Colon (tissue), 2 donors: ENCODE measurements around the gene PYGM.

Experiments used
- FAIRE-seq: peaks from 2 replicates; lab custom pipeline; 2012; peaks lifted over from hg19 to GRCh38; lab: Jason Lieb, UNC
- donor health status: control.
- donor health status: control.

Gene PYGM

DNA sequence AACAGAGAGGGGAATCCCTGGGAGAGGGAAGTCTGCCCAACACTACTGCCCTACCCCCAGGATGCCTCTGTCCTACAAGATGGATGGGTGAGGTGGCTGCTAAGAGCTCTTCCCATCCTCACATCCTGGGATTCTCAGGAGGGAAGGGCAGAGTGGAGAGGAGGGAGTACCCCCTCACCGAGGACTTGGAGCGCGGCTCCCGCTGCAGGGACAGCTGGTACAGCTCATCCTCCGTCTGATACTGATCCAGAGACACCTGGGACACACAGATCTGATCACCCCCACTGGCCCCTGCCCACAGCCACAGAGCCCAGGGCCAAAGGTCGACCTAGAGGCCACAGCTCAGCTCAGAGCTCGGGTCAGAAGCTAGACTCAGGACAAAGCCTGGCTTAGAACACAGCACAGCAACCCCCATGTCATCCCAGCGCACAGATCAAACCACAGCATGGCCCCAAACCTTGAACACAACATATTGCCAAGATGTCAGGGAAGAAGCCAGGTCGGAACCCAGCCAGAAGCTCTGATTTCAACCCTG, 24.0 kb downstream of the PYGM start:
- no peak for FAIRE-seq

DNA sequence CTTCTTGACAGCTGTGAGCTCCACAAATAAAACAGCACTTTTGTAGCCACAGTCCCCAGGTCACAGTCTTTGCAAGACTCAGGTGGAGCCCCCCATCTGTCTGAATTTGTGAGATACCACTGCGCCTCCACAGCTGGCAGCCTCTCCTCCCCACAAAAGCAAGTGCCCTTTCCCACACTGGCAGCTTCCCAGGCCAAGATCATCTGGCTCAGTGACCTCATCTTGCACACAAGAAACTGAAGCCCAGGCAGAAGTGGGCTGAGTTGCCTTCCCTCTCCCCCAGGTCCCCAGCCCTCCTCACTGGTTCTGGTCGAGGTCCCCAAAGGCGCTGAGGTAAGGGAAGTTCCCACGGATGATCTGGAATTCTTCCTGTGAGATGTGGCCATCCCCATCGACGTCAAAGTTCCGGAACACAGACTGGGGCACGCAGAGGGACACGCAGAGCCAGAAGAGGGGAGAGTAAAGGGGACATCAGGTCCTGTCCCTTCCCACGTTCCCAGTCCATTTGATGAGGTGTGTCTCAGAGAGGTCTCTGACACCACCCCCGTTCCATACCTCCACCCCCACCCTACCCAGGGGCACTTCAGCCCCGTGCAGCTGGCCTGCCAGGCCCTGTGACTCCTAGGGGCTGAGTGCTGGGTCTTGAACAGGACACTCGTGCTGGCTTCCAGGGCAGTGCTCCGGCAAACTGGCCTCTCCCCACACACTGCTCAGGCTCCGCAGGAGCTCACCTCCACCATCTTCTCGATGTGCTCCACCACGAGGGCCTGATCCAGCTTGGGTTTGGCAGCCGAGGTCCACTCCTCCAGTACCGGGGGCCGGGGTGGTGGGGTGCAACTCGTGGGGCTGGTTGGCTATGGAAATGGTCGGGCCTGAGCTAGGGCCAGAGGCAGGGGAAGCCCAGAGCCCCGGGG, 24.7 kb downstream of the PYGM start:
- no peak for FAIRE-seq

DNA sequence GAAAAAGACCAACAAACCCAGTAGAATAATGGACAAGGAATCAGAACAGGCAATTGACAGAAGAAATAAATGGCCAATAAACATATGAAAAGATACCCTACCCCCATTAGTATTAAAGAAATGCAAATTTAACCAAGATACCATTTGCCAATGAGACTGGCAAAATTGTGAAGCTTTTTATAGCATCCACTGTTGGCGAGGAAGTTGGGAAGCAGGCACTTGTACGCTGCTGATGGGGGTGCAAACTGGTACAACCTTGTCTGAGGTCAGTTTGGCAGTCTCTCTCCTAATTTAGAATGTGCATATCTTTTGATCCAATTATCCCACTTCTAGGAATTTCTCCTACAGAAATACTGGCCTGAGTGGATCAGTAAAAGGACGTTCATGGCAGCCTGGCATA, 28.2 kb downstream of the PYGM start:
- FAIRE-seq, result no peak

DNA sequence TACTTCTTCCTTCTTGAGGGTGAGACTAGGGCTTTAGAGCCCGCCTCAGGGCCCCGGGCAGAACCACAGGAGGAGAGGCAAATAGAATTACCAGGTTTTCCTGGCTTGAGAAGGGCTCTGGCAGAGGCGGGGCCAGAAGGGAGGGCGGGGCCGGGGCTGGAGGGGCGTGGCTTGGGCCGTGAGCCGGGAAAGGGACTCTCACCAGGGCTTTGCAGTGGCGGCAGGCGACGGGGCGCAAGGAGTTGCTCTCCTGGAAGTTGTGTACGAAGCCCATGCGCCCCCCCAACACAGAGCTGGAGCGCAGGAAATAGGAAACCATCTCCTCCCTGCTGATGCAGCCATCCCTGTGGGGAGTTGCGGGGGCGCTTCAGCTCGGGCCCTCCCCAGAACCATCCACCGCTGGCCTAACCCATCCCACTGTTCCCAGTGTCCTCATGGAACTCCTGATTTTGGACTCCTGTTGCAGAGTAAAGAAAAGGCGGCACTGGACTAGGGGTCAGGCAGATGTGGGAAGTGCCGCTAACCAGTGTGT, 29.9 kb downstream of the PYGM start:
- no peak for FAIRE-seq

DNA sequence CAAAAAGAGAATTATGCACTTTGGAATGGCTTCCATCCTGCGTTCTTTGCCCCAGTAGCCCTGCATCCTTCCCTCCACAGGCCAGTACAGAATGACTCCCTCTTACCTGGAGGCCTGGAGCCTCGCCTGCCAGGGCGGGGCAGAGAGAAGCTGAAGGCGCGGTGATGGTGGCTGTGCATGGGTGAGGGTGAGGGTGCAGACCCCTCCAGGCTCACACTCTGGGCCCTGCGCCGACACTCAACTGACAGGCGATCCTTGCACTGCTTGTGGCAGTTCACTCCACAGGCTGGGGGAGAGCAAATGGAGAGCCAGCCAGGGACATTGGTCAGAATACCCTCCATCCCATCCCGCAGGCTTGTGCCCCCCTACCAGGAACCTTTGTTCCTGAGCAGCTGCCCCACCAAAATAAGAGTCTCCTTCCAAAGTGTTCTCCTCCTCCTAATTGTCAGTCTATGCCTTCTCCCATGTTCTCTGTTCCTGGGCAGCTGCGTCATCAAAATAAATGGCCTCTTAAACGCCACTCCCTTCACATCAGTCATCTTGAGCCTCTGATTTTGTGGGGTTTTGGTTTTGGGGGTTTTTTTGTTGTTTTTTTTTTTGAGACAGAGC, 30.9 kb downstream of the PYGM start:
- no peak for FAIRE-seq

DNA sequence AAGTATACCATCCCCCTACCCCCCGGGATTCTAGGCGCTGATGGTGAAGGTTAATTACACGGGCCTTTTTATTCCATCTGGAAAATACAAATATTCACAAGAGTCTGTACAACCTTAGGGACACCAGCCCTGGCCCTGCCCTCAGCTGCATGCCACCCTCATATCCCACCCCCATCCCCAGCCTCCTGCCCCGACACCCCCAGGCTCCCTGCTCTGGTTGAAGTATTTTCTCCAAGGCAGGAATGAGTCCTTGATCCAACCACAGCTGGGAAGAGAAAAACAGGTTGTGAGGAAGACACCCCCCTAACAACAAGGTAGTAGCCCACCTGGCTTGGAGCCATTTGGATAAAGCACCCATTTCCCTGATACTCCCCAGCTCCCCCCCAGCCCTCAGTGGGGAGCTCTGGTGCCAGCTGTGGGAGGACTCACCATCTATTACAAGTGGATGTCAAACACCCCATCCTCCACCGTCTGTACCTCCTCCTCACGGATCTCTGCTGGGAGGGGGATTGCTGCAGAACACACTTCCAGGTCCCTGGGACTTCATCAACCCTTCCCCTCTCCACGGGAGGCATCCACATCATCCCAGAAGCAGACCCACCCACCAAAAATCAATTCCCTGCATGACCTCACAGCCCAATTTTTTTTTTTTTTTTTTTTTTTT, 32.8 kb downstream of the PYGM start:
- FAIRE-seq, result no peak

DNA sequence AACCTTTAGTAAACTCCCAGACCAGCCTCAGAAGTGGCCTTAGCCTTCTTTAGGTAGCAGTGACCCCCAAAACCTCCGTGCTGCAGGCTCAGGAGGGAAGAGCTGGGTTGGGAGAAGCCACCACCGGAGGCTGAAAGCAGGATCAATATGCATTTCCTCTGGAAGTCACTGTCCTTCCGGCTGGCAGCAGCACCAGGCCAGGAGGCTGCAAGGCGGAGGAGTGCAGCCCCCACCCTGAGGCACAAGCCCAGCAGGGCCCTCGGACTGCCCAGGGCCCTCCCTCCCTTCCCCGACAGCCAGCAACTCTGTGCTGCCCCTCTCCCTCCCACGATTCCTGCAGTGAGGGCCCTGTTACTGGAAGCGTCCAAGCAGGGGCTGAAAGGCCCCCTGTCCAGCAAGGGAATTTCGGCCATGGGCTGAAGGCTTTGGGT, 33.5 kb downstream of the PYGM start:
- no peak for FAIRE-seq

DNA sequence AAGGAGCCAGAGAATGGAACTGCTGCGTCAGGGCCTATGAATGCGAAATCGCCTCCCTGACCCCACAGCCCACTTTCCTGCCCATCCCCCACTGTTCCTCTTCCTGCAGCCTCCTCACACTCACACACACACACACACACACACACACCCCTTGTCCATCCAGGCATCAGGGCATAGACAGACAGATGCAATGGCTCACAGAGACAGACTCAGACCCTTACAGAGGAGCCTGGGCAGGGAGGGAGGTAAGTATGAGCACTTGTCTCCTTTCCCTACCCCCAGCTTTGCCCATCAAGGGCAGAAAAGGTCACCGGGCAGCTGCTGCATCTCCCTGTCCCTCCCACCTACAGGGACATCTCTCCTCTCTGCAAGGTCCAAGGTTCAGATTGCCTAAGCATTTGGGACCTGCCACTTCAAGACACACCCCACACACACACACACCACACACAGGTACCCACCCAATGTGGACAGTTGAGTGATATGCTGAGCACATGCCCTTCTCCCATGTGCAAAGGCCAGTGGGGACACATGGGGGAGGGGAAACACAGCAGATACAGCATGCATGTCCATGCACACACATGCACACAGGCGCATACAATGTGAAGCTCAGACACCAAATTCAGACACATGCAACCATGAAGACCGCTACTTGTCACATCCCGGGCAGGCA, 34.8 kb downstream of the PYGM start:
- no peak for FAIRE-seq

DNA sequence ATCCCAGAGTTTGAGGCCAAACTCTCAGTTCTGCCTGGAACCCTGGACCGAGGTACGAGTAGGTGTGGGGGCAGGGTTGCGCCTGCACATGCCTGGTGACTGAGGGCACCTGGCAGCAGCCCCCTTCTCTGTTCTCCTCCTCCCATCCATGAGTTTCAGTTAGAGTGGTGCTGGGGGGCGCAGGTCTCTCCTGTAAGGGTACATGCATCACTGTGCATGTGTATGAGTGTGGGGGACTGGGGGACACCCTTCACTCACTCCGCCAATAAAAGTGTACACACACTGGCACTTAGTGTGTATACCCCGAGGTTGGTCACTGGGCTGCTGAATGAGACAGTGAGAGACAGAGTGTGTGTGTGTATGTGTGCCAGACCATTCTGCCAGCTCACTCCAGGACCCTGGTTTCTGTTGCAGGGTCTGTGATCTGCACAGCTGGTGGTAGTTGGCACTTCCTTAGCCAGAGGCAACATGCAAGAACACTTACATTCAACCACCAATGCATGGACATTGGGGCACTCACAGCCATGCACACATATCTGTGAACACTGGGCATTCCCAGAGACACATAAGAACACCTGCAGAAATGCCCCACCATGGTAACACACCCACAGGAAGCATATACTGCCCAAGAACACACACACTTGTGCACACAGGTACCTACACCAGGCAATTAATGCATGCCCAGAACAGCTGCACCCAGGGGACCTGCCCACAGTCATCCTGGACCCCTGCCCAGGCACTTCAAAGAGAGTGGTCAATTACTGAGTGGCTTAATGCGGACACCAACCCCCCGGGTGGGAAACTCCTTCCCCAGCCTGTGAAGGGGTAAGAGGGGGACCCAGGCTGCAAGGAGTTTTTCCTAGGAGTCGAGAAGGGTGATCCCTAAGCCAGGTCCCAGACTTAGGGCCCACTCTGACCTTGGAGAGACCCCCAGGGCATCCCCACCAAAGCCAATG, 35.6 kb downstream of the PYGM start:
- no peak for FAIRE-seq

DNA sequence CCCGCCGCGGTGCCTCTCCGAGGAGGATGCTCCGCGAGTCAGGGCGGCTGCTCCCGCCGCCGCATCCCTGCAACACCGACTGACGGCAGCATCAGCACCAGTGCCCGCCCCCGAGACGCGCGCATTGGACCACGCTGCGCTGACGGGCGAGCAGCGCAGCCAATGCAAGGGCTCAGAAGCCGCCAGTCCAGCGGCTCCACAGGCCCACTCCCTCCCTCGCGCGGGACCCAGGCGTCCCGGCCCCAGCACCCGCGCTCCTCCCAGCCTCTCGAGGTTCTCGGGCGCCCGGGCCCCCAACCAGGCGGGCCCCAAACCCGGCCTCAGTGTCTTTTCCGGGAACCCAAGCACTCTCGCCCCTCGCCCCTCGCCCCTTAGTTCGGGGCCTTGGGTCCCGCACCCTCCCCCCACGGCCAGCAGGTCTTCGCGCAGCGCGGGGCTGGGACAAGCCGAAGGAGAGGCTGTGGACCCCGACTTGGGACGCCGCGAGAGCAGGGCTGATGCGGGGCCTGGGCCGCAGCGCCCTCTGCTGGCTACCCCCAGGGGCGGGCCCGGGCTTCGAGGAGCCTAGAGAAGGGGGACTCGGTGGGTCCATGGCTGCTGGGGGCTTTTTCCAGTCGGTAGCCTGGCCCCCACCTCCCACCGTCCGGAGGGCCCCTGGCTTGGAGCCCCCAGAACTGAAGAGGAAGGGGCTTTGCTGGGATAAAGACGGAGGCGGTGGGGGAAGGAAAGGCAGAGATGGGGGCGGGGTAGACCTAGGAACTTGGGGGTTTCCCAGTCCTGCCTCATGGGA, 36.5 kb downstream of the PYGM start, which contains the start of gene NRXN2:
TSS of gene NRXN2 (minus strand) at position 81 of the 790 bp plus-strand sequence. CDS start 9,498 bp downstream, outside the sequence.
- FAIRE-seq, result no peak

DNA sequence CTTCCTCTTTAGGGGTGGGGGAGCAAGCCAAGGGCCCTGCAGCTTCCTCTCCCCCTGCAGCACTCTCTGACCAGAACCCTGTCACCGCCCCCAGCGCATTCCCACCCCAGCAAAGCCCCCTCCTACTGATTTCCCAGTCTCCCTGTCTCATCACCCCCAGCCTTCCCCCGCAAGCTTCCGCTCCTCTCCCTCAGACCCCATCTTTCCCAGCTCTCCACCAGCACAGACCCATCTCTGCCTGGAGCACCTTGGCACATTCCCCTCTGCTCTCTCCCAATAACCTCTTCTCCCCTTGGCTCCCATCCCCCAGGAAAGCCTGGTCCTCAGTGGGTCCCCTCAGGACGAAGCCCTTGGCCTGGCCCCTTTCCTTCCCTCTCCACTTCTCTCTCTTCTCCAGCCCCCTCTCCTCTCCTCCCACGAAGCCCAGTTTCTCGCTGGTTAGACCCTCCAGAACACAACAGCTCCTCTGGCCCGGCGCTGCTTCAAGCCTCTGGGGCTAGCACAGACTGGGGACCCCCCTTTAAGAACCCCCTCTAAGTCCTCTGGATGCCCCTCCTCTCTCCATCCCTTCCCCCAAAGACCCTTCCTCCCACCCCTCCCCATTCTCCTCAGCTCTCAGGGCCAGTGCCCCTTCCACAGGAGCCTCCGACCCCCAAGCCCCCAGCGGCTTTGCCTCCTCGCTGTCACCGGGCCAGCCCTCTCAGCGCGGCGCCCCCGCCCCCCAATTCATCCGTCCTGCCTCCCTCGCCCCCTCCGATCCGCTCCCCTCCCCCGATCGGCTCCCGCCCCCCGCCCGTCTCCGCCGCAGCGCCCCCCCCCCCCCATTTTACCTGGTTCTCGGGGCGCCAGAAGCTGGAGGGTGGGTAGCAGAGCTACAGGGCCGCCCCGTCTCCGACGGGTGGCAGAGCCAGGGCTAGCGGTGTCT, 37.4 kb downstream of the PYGM start:
- FAIRE-seq, result no peak

DNA sequence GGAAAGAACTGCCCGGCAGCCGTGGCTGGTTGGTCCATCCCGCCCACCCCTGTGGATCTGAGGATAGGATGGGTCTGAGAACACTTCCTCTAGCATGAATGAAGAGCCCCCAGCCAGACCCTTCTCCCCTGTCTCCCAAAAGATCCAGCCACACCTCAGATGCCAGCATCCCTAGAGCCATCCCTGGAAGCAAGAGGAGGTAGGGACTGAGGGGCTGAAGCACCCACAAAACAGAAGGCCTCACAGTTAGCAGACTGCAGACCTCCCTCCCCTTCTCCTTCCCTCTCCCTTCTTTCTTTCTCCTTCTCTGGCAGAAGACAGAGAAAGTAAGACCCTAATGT, 38.4 kb downstream of the PYGM start:
- FAIRE-seq, result no peak

DNA sequence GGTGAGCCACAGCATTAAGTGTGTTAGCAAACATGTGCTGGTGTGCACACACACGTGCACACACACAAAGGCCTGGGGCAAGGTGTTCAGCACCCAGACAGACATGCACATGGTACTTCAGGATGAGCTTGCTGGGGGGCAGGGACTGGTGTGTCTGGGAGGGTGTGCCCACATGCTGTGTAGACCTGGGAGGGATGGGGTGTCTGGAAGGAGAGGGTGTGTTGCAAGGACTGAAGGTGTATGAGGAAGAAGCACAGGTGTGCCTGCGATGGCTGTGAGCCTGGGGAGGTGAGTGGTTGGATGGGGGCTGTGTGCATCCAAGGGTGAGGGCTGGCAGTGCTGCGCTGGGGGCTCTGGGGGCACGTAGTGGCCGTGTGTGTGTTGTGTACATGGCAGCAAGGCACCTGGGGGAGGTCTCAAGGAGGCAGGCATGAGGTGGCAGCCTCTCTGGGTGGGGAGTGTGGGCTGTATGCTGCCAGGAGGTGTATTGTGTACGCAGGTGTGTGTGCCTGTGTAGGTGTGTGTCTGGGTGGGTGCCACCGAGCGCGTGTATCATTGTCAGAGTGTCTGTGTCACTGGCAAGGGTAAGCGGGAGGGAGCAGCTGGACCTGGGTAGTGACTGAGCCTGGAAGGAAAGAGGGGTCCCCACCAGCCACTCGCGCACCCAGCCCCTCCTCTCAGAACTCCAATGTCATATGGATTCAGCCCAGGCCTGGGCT, 39.0 kb downstream of the PYGM start:
- FAIRE-seq, result no peak

DNA sequence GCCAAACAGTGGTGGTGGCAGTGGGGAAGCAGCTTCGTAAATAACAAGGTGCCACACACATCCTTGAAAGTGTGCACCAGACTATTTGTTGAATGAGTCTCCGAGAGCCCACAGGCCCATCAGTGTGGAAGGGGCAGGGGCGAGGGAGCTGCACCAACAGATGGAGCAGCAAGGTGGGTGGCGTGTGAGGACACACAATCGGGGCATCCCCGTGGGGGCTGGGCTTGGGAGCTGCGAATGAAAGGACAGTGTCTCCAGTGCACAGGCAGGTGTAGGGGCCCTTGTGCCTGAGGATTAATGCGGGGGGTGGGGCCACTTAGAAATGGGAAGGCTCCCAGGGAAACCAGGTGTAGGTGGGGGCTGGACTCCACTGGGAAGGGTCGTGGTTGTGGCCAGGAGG, 39.6 kb downstream of the PYGM start:
- FAIRE-seq, result no peak

DNA sequence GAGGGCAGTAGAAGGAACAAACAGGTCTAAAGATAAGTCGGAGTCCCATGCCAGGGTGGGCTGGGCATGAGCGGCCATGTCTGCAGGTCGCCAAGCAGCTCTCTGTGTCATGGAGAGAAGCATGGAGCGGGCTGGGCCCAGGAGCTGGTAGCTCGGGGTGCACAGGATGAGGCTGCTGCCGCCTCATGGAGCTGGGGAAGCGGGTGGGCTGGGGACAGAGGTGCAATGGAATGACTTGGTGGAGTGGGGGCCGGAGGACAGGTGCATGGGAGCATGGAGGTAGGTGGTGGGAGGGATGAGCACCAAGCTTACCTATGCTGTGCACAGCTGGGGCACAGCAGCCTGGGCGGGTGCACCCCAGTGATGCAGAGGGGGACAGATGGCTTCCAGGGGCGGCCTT, 40.4 kb downstream of the PYGM start:
- FAIRE-seq, result no peak

DNA sequence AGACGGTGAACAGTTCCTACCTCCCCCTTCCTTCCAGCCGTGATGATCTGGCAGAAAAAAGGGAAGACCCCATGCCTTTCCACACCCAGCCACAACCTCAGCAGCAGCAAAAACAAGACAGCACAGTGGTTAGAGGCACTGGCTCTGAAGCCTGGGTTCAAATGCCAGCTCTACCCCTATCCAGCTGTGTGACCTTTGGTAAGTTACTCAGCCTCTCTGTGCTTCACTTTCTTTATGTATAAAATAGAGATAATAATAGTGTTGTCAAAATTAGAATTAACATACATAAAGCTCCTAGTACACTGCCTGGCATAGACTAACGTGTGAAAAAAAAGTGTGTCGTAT, 41.0 kb downstream of the PYGM start:
- FAIRE-seq, result no peak

DNA sequence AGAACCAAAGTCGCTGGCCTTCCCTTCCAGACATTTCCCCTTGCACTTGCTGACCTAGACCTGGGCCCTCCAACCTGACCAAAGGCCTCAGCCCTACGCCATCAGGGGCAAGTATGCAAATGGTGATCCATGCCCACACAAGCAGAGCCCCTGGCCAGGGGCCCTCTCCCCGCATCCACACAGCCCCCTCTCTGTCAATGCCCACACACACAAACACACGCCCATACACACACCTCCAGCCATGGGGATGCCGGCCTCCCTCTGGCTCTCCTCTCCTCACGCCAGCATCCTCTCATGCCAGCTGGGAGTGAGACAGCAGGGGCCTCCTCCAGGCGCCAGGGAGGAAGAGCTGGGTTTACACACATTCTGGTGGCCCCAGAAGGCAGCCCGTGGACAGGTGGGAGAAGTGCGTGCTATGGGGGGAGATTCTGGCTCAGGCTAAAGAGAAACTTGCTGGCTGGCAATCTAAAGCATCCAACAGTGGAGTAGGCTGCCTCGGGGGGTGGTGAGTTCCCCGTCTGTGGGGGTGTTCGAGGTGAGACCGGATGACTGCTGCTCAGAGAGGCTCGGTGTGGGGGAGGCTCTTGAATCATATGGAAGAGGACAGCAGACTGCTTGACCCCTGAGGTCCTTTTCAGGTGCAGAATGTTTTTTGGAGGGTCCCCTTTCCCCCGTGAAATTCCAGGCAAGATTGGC, 41.5 kb downstream of the PYGM start:
- FAIRE-seq, result no peak

DNA sequence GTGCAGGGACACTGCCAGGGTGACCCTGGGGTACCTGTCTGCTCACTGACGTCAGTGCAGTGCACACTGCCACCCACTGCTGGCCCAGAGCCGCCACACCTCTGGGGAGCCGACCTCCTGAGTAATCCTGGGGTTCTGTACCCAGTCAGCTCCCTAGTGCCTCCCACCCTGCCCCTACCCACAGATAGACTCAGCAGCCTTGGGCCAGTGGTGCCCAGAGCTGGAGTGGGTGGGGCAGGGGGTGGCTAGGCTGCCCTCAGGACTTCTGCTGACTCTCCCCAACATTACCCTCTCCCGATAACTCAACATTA, 42.6 kb downstream of the PYGM start:
- no peak for FAIRE-seq
